NCI-H146 treated with DMSO at 0.1 percent for 48 hours (cell line): ENCODE measurements around the gene TMEM150B.

Experiments
- DNase-seq: peaks from one replicate; lab custom pipeline; 2025; ENCODE audit not compliant: unreplicated experiment; lab: John Stamatoyannopoulos, UW

Gene TMEM150B

GRCh38 chr19:55355213-55355821 is 30.2 kb upstream of the TMEM150B start:
- peak; percentile 23 for DNase-seq

- no peak for DNase-seq
Measured at GRCh38 chr19:55354698-55355212, 29.6 kb upstream of the TMEM150B start, which contains the start of gene COX6B2. TSS of gene COX6B2 (minus strand) at chr19:55354719. CDS start at chr19:55354521, 198 bp downstream.

GRCh38 chr19:55353803-55354697 is 28.9 kb upstream of the TMEM150B start:
- peak; percentile 42 for DNase-seq

GRCh38 chr19:55353356-55353802 is 28.2 kb upstream of the TMEM150B start:
- no peak for DNase-seq

- no peak for DNase-seq
Measured at GRCh38 chr19:55352549-55353145, 27.5 kb upstream of the TMEM150B start.

GRCh38 chr19:55352040-55352439 is 26.9 kb upstream of the TMEM150B start:
- no peak for DNase-seq

- DNase-seq, result no peak
Measured at GRCh38 chr19:55350620-55351315, 25.6 kb upstream of the TMEM150B start.

- DNase-seq, result no peak
Measured at GRCh38 chr19:55348317-55349034, 23.3 kb upstream of the TMEM150B start.

GRCh38 chr19:55347442-55348009 is 22.4 kb upstream of the TMEM150B start:
- no peak for DNase-seq

GRCh38 chr19:55346725-55347441 is 21.7 kb upstream of the TMEM150B start:
- DNase-seq, result no peak

- no peak for DNase-seq
Measured at GRCh38 chr19:55345818-55346724, 20.9 kb upstream of the TMEM150B start.

GRCh38 chr19:55345101-55345817 is 20.1 kb upstream of the TMEM150B start:
- no peak for DNase-seq

GRCh38 chr19:55344444-55344843 is 19.3 kb upstream of the TMEM150B start:
- DNase-seq, result no peak

- DNase-seq, result no peak
Measured at GRCh38 chr19:55341595-55342531, 16.7 kb upstream of the TMEM150B start.

GRCh38 chr19:55341171-55341588 is 16.0 kb upstream of the TMEM150B start:
- DNase-seq, result peak; percentile 83

- DNase-seq, result no peak
Measured at GRCh38 chr19:55340784-55341147, 15.6 kb upstream of the TMEM150B start.
